ENCODE data around the gene SYPL2. TPM values are rescaled to one million over a fixed set of nuclear protein-coding genes. Genes with fewer than 3 reads are reported as not detected.
A peak's percentile ranks its signal among the peaks of the same experiment; 100 is the strongest.

The SYPL2 gene
- total and polyA plus RNA-seq, 2 donors (not counting 1 experiment from before 2014, with no cell fraction given) = not detected

DNA sequence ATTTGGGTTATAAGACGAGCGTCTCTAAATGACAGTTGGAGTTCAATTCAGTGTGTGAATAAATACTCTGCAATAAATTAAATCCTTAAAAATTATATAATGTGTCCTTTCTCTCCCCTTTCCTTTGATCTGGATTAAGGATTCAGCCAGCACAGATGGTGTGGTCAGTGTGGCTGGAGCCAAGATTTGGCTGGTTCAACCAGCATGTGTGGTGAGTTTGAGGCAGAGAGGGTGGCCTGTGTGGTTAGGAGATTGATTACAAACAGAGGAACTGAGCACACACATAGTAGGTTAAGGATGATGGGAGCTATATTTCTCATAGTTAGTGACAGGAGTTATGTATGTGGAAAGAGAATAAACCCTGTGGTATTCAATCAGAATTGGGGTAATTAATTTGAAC lies 57.4 kb downstream of the SYPL2 start:
- Mint-ChIP-seq H3K4me3 (no peak overlapping the region), H3K27ac (no peak overlapping the region), H3K9me3 (ENCODE audit: insufficient read depth) (no peaks in the 10 kb centered on the region), H3K4me1 (no peaks in the 10 kb centered on the region), H3K27me3 (peaks cover 25% of the 10 kb centered on the region)
- ChIA-PET POLR2A (no interaction called here), CTCF (interaction anchor here (2.1 to 21.6 kb wide), 2 partner anchors 9 to 24 kb away, joined by 9 to 926 read pairs; partner anchors contain the start of genes AMIGO1, ATXN7L2 and CYB561D1)
- DNase-seq = no peak
- Histone ChIP-seq H3K4me3 (ENCODE audit: control extremely low read depth in 1 of 5, extremely low read depth in 1 of 5, insufficient read depth in 1 of 5, low read depth in 2 of 5, low read length in 4 of 5) (no peak overlapping the region), H3K9me3 (ENCODE audit: control extremely low read depth in 1 of 3, control insufficient read depth in 2 of 3, insufficient read depth in 1 of 3, low read length in 2 of 3) (no peaks in the 10 kb centered on the region), H4K20me1 (ENCODE audit: control insufficient read depth, insufficient read depth, low read length, poor library complexity, severe bottlenecking) (no peaks in the 10 kb centered on the region), H3K27me3 (replicated peaks in 1 of 4; ENCODE audit: control extremely low read depth in 1 of 4, control insufficient read depth in 3 of 4, insufficient read depth in 4 of 4, low read length in 3 of 4) (peaks cover 0 to 3% (median 1%) of the 10 kb centered on the region in 4 experiments), H3K9ac (ENCODE audit: low read length) (no peak overlapping the region), H3K79me2 (ENCODE audit: control insufficient read depth, insufficient read depth, low read length) (no peaks in the 10 kb centered on the region), H3K4me2 (replicated peaks; ENCODE audit: low read depth, low read length, poor library complexity, severe bottlenecking) (no peak overlapping the region), H3K27ac (ENCODE audit: low read length in 2 of 2) (no peak overlapping the region), H3K36me3 (replicated peaks in 1 of 2; ENCODE audit: control extremely low read depth in 1 of 2, control insufficient read depth in 1 of 2, extremely low read depth in 1 of 2, insufficient read depth in 2 of 2, low read length in 1 of 2) (no peaks in the 10 kb centered on the region), H3K4me1 (ENCODE audit: control insufficient read depth in 2 of 2, insufficient read depth in 2 of 2, low read length in 2 of 2) (no peaks in the 10 kb centered on the region), H2AFZ (ENCODE audit: insufficient read depth, low read depth, low read length, poor library complexity, severe bottlenecking) (no peak overlapping the region)
- TF ChIP-seq CTCF (IDR thresholded peaks at IDR 0.05) (no peak), EZH2 (IDR thresholded peaks at IDR 0.05; ENCODE audit: borderline replicate concordance, insufficient read depth, low read depth, low read length, poor library complexity, severe bottlenecking) (no peak)
- intact Hi-C loops (cut with micrococcal nuclease) = no loop called here
- WGBS (ENCODE audit: insufficient coverage) = no CpG with 5 or more reads among the region's 2 CpGs
- ATAC-seq (ENCODE audit: low read depth) = no peak

DNA sequence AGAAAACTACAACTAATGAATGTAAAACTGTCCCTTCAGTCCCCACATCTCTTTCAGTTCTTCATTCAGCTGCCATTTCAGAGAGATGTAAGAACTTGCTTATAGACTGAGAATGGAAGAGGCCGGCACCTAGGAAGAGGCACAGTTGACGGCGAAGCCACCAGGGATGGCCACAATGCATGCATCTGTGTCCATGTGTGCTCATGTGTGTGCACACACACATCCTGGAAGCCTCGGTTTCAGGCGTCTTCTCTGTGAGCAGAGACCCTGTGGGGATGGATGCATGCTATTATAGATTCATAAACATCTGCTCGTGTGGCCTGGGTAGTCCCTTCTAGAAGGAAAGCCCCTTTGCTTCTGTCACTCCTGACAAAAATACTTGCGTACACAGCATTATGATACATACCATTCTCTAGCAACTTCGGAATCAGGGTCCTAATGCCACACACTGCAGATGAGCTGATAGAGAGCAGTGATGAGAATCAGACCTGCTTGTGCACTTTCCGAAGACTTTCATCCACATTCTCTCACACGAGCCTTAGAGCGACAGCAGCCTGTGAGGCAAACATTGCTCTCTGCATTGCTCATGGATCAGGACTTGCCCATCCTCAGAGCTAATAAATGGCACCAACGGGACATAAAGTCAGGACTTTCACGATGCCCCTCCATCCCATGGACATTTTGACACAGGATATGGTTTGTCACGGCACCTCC lies 60.9 kb downstream of the SYPL2 start:
- Histone ChIP-seq H3K27ac (ENCODE audit: low read length in 2 of 2) (no peak overlapping the region), H3K27me3 (replicated peaks in 1 of 4; ENCODE audit: control extremely low read depth in 1 of 4, control insufficient read depth in 3 of 4, insufficient read depth in 4 of 4, low read length in 3 of 4) (peaks cover 0 to 3% (median under 1%) of the 10 kb centered on the region in 4 experiments), H2AFZ (ENCODE audit: insufficient read depth, low read depth, low read length, poor library complexity, severe bottlenecking) (no peak overlapping the region), H3K4me2 (replicated peaks; ENCODE audit: low read depth, low read length, poor library complexity, severe bottlenecking) (no peak overlapping the region), H3K79me2 (ENCODE audit: control insufficient read depth, insufficient read depth, low read length) (no peaks in the 10 kb centered on the region), H3K4me3 (ENCODE audit: control extremely low read depth in 1 of 5, extremely low read depth in 1 of 5, insufficient read depth in 1 of 5, low read depth in 2 of 5, low read length in 4 of 5) (no peak overlapping the region), H3K9ac (ENCODE audit: low read length) (no peak overlapping the region), H4K20me1 (ENCODE audit: control insufficient read depth, insufficient read depth, low read length, poor library complexity, severe bottlenecking) (no peaks in the 10 kb centered on the region), H3K9me3 (ENCODE audit: control extremely low read depth in 1 of 3, control insufficient read depth in 2 of 3, insufficient read depth in 1 of 3, low read length in 2 of 3) (no peaks in the 10 kb centered on the region), H3K4me1 (ENCODE audit: control insufficient read depth in 2 of 2, insufficient read depth in 2 of 2, low read length in 2 of 2) (peaks cover 0 to 4% of the 10 kb centered on the region in 2 donors), H3K36me3 (replicated peaks in 1 of 2; ENCODE audit: control extremely low read depth in 1 of 2, control insufficient read depth in 1 of 2, extremely low read depth in 1 of 2, insufficient read depth in 2 of 2, low read length in 1 of 2) (no peaks in the 10 kb centered on the region)
- Mint-ChIP-seq H3K4me1 (peaks cover 5% of the 10 kb centered on the region), H3K9me3 (ENCODE audit: insufficient read depth) (no peaks in the 10 kb centered on the region), H3K27ac (peak overlapping the region; percentile 27), H3K27me3 (peaks cover 12% of the 10 kb centered on the region), H3K4me3 (peak overlapping the region; percentile 1)
- POLR2A ChIA-PET = no interaction called here
- intact Hi-C loops (cut with micrococcal nuclease) = no loop called here
- DNase-seq = no peak
- TF ChIP-seq CTCF (IDR thresholded peaks at IDR 0.05) (no peak), EZH2 (IDR thresholded peaks at IDR 0.05; ENCODE audit: borderline replicate concordance, insufficient read depth, low read depth, low read length, poor library complexity, severe bottlenecking) (no peak)
- peak; percentile 42 for ATAC-seq (ENCODE audit: low read depth)
- 77% methylated on average over 12 of the region's 14 CpGs for WGBS (ENCODE audit: insufficient coverage)
- CTCF ChIA-PET = interaction anchor here (0.7 to 21.6 kb wide), 3 partner anchors 9 to 250 kb away, joined by 3 to 926 read pairs (median 4); partner anchors contain the start of genes AMIGO1, ATXN7L2 and CYB561D1

Data from B cell (primary cell).